Stimulated activated CD8-positive, alpha-beta memory T cell treated with anti-CD3 and anti-CD28 coated beads, Interleukin-4, amount 100 ng/mL, for 48 hours (primary cell): ENCODE results near the gene FBLN5.

Experiments
- DNase-seq: peaks from one replicate; pipeline ENCODE4 v3.0.0-alpha.2; 2020

The FBLN5 gene

GRCh38 chr14:91945751-91946621 lies 1.5 kb downstream of the FBLN5 start:
- no peak for DNase-seq

GRCh38 chr14:91942946-91943345 lies 4.5 kb downstream of the FBLN5 start:
- DNase-seq: no peak

- DNase-seq: no peak
Observed at GRCh38 chr14:91942128-91942527, 5.4 kb downstream of the FBLN5 start.

GRCh38 chr14:91940209-91940608 lies 7.3 kb downstream of the FBLN5 start:
- no peak for DNase-seq

GRCh38 chr14:91935586-91935985 lies 11.9 kb downstream of the FBLN5 start:
- DNase-seq: no peak

GRCh38 chr14:91934554-91935285 lies 12.8 kb downstream of the FBLN5 start:
- DNase-seq: no peak

GRCh38 chr14:91931478-91932088 lies 15.9 kb downstream of the FBLN5 start:
- DNase-seq: no peak

GRCh38 chr14:91929700-91930099 lies 17.8 kb downstream of the FBLN5 start:
- no peak for DNase-seq

- no peak for DNase-seq
Observed at GRCh38 chr14:91927800-91928199, 19.7 kb downstream of the FBLN5 start.

- DNase-seq: no peak
Observed at GRCh38 chr14:91927191-91927590, 20.3 kb downstream of the FBLN5 start.

GRCh38 chr14:91926131-91926890 lies 21.2 kb downstream of the FBLN5 start:
- no peak for DNase-seq

GRCh38 chr14:91925727-91926121 lies 21.8 kb downstream of the FBLN5 start:
- DNase-seq: no peak

- DNase-seq: no peak
Observed at GRCh38 chr14:91925001-91925726, 22.3 kb downstream of the FBLN5 start.

- DNase-seq: no peak
Observed at GRCh38 chr14:91920526-91920925, 27.0 kb downstream of the FBLN5 start.

- DNase-seq: no peak
Observed at GRCh38 chr14:91919814-91920213, 27.7 kb downstream of the FBLN5 start.

- no peak for DNase-seq
Observed at GRCh38 chr14:91918186-91918883, 29.2 kb downstream of the FBLN5 start.

- DNase-seq: no peak
Observed at GRCh38 chr14:91912035-91912434, 35.5 kb downstream of the FBLN5 start.

GRCh38 chr14:91911474-91912032 lies 35.9 kb downstream of the FBLN5 start:
- peak; percentile 45 for DNase-seq

GRCh38 chr14:91910196-91910595 lies 37.3 kb downstream of the FBLN5 start:
- no peak for DNase-seq

GRCh38 chr14:91906374-91906773 lies 41.1 kb downstream of the FBLN5 start:
- no peak for DNase-seq

GRCh38 chr14:91904956-91905645 lies 42.4 kb downstream of the FBLN5 start:
- DNase-seq: no peak
